OCI-LY7 (cell line): Measurements from ENCODE around the gene SATL1.

Experiments
- CTCF ChIP-seq: fragments of 200-600 bp; sonication (generic); conservative IDR thresholded peaks from 2 replicates; pipeline ENCODE4 v1.5.1; 2014; ENCODE audit warnings: mild to moderate bottlenecking, antibody characterized with exemption, low read length, moderate library complexity, mixed read lengths
- EZH2phosphoT487 ChIP-seq: fragments of 200-600 bp; sonication (generic); IDR thresholded peaks from 2 replicates; pipeline ENCODE4 v1.6.1; 2018; ENCODE audit warnings: low read depth, borderline replicate concordance, mild to moderate bottlenecking, mixed run types, antibody characterized with exemption, low read length, moderate library complexity, mixed read lengths

GRCh38 chrX:85112293-85112692 is 131.3 kb downstream of the SATL1 start:
- TF ChIP-seq CTCF (no peak), EZH2phosphoT487 (no peak)
